GM10847 (cell line): ENCODE measurements around the gene GRIK2.

Experiments
- POLR2A ChIP-seq: IDR thresholded peaks from 2 replicates; pipeline ENCODE4 v1.6.1; 2011; ENCODE audit not compliant: insufficient read length; ENCODE audit errors: extremely low read depth

GRIK2 gene

DNA sequence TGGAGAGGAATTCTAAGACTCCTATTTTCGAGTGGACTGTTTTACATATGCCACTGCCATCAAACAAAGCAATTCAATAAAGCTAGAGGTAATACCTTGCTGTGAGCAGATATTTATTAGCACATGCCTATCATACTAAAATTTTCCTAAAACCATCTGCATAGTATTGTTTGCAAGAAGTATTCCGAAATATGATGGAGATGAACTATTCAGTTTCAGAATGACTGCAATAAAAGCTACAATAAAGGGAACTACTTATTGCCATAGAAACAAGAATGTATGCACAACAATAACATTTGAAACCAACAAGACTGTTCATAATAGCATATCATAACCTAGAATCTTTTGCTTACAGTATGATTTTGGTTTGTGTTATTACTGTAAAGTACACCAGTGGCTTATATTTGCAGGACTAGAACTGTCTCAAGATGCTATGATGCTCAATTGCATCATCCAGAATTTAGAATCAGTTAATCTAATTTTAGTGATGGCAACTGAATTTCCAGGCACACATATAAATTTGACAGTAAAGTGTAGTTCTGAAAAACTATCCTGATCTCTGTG, 144.3 kb downstream of the GRIK2 start:
- TF ChIP-seq POLR2A = no peak

DNA sequence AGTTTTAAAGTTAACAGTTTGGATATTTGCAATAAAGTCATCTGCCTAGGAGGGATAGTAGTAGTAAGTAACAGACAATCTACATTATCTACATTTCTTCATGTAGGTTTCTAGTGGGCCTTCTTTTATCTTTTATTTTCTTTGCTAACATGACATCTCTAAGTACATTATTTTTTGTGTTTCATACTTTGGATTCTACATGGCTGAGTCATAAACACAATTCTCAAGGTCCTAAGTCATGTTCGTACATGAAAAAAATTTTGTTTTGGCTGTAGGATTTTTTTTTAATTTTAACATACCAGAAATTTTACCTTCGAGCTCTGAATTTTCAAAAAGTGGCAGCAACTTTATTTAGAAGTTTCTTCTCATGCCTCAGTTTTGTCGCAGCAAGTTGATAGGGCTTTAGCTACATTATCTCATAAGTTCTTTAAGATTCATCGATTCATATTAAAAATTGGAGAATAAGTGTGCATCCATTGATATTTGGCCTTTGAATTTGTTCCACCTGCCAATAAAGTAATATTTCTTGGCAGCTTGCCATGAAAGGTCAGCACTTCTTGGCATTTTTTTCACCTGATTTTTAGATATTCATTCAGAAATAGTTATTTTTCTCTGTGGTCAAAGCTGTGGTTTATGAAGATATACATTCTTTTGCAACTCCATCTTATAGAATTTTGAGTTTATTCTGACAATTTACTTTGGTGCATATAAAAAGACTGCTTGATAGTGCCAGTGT, 146.2 kb downstream of the GRIK2 start:
- TF ChIP-seq POLR2A = no peak

GRCh38 chr6:101541894-101542293, 148.4 kb downstream of the GRIK2 start:
- TF ChIP-seq POLR2A = no peak

GRCh38 chr6:101543796-101544195, 150.3 kb downstream of the GRIK2 start:
- no peak for TF ChIP-seq POLR2A

- TF ChIP-seq POLR2A = no peak
These were observed 150.8 kb downstream of the GRIK2 start for GRCh38 chr6:101544286-101544685.

GRCh38 chr6:101545191-101545590, 151.7 kb downstream of the GRIK2 start:
- TF ChIP-seq POLR2A = no peak

DNA sequence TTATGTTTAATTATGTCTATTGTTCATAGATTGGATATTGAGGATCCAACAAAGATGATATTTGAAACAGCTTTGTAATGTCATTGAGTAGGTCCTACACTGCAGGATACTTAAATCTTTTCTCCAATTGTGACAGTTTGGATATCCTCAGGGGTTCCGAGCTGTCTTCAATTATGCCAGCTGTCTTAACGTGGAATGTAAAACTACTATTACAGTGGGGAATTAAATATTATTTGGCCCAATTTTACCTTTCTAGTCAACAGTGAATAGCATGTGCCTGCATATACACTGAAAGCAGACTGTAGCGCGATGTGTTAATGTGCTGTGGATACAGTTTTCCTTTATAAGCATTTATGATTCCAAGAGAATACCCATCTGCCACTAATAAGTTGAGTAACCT, 156.9 kb downstream of the GRIK2 start:
- no peak for TF ChIP-seq POLR2A

DNA sequence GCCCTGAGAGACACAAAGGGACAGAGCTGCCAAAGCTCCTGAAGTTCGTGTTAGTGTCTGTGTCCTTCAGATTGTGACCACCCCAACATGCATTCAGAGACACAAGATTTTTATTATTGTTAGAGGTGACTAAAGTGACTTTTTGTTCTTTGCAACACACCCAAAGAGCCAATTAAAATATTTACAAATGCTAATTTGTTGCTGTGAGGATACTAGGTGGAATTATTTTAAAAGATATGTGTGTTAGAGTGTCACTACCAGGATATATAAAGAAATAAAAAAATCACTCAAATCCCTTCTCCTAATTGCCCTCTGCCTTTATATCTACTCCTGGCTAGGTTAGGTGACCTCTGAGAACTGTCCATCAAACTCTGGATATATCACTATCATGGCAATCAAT, 160.7 kb downstream of the GRIK2 start:
- TF ChIP-seq POLR2A = no peak

DNA sequence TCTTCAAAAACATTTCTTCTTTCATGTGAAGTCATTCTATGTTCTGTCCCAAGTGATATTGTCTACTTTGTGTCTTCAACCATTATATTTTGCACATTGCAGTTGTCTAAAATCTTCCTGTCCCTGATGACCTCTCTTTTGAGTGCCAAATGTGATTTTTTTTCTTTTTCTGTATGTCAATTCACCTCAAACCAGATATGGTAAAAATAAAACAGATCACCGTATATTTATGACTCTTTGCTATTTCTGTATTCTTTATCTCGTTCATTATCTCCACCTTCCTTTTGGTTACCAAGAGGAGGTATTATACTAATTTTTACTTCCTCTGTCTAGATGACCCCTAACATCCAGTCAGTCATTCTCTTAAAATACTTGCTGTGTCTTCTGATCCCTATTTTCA, 165.2 kb downstream of the GRIK2 start:
- no peak for TF ChIP-seq POLR2A

- TF ChIP-seq POLR2A = no peak
These were observed 179.1 kb downstream of the GRIK2 start for GRCh38 chr6:101572627-101573026.

DNA sequence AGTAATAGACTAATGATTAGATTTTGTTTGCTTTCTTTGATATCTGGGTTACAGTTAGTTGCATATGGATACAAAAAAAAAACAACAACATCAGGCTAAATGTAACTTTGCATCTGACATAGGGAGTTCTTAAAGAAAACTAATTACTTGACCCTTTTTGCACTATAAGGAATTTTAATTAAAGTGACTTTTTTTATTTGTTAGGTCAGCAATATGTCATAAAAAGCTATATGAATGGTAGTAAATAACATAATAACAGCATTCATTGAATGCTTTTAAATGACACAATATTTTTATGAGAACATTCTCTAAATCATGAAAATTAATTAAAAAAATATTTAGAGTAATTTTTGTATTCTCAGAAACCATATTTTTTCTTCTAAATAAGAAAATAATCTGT, 183.6 kb downstream of the GRIK2 start:
- TF ChIP-seq POLR2A = no peak

- TF ChIP-seq POLR2A = no peak
These were observed 184.8 kb downstream of the GRIK2 start for GRCh38 chr6:101578306-101578705.

GRCh38 chr6:101582792-101583191, 189.3 kb downstream of the GRIK2 start:
- TF ChIP-seq POLR2A = no peak

GRCh38 chr6:101585501-101585900, 192.0 kb downstream of the GRIK2 start:
- TF ChIP-seq POLR2A = no peak

DNA sequence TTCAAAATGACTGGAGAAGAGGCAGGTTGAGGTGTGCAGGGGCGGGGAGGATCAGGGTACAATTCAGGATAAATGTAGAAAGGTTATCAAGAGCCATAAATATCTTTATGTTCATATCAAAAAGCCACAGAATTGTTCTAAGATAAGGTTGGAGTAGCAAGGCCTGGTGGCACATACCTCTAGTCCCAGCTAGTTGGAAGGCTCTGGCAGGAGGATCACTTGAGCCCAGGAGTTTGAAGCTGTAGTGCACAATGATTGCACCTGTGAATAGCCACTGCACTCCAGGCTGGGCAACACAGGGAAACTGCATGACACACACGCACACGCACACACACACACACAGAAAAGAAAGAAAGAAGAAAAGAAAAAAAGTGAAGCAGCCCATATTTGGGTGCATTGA, 194.8 kb downstream of the GRIK2 start:
- TF ChIP-seq POLR2A = no peak

GRCh38 chr6:101595276-101595675, 201.8 kb downstream of the GRIK2 start:
- no peak for TF ChIP-seq POLR2A

- TF ChIP-seq POLR2A = no peak
These were observed 204.2 kb downstream of the GRIK2 start for GRCh38 chr6:101597693-101598092.
